ENCODE measurements around the gene RGR. TPM values are rescaled to one million over a fixed set of nuclear protein-coding genes. Genes with fewer than 3 reads are reported as not detected.

RGR gene
- polyA plus RNA-seq, 12 donors = 5.8 to 31.2 (median 14.3) TPM; not detected in 1

DNA sequence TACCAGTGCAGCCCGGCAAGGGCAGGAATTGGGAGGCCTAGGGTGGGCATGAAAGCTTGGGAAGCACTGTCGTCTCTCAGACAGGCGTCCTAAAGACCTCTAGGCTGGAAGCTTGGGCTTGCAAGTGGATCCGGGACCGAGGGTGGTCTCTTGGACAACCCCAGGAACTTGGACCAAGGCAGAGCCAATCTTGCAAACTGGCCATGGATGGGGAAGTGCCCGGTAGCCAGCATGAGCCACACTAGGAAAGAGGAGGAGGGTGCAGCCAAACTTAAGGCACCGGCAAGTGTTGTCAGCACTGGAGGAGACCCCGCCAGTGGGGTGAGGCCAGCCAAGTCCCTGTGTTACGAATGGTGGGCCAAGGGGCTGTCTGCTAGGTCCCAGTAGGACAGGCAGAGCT is 28.0 kb upstream of the RGR start:
- no peak for DNase-seq

DNA sequence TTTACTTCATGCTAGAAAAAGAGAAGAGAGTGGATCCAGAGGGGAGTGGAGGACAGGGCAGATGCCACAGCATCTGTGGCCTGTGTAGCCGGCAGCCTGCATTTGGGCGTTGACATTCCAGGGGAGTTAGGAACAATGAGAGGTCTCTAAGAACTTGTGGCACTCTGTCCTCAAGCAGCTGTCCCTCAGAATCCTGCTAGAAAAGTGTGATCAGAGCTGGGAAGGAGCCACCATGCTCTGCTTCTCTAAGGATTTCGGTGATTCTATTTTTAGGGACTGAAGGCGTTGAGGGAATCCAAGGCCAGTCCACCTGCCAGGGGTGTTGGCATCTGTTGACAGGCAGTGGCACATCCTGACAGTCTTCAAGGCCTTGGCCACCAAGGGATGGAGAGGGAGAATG is 27.1 kb upstream of the RGR start:
- DNase-seq = no peak

DNA sequence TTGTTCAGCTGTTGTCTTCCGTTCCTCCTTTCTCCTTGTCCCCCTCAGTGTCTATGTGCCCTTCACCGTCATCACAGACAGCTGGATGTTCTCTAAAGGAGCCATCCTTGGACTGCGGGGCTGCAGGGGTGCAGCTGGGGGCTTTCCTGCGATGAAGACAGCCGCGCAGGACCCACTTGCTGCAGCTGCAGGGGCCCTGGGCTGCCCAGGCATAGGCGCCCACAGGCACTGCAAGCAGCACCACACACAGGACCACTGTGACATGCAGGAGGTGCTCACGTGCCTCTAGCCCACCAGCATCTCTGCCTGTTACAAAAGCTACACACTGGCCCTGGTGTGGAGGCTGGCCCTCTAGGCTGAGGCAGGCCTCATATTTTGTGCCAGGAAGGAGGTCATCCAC is 22.9 kb upstream of the RGR start:
- DNase-seq = no peak

DNA sequence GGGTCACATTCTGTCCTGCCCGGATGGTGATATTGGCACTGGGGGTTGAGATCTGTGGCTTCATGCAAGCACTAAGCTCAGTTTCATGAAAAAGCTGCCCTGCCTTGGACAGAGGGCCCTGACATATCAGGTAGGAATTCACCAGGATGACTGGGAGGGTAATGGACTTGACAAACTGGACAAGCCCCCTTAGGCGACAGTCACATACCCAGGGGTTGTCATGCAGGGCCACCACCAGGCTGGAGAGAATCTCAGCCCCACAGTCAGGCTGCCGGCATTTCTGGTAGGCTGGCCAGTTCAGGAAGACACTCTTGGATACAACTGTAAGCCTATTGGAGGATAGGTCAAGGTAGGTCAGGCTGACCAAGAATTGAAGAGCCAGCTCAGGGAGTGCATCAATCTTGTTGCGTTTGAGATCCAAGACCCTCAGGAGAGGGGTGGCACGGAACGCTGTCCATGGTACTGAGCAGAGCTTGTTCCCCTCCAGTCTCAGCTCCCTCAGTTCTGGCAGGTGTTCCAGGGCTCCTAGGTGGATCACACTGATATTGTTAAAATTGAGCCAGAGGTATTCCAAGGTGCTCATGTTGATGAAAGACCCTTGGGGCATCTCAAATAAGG is 20.3 kb upstream of the RGR start:
- DNase-seq = peak; percentile 19

DNA sequence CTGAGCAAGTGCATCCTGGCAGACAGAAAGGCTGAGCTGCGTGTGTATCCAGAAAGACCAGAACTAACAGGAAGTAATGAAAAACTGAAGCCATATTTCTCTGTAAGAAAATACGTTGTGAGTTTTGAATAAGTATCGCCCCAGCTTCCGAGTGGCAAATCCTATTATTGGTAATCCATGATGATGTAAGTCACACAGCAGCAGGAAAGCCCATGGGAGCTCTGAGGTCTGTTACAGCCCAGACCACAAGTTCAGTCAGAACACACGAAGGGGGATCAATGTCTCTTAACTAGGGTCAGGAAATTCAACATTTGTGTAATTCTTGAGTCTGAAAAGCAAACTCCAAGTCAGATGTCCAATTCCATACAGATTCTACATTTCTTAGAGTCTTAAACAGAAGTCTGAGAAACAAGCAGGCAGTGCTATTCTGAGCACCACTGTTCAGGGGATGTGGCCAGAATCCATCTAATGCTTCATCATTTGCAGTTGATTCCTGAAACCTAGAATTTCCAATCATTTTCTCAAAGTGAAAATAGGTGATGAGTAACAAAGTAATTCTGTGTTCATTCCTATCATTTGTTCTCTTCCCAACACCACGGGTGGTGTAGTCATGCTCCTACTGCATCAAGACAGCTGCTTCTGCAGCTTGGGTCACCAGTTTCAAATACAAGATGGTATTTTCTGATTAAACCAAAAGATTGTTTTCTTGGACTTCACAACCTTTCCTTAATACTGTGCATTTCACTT is 19.3 kb upstream of the RGR start, which contains the start of gene LRIT2:
TSS of gene LRIT2 (minus strand) at position 118 of the 747 bp plus-strand sequence. CDS start at position 94, 24 bp downstream.
- DNase-seq = no peak

DNA sequence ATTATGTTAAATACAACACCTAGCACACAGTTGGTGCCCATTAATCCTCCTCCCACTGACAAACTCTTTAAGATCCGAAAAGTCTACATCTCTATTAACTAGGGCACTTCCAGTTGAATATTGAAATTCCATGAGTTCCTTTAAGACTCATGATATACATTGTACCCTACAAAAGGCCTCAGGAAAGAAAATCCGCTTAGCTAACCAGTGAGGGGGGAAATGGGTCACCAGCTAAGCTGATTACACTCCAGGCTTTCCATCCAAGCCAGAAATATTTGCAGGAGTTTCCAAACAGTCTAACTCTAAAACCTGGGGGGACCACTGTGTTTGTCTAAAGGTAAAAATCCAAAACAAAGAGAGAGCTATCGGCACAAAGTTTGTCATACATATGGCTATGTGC is 18.2 kb upstream of the RGR start:
- no peak for DNase-seq

DNA sequence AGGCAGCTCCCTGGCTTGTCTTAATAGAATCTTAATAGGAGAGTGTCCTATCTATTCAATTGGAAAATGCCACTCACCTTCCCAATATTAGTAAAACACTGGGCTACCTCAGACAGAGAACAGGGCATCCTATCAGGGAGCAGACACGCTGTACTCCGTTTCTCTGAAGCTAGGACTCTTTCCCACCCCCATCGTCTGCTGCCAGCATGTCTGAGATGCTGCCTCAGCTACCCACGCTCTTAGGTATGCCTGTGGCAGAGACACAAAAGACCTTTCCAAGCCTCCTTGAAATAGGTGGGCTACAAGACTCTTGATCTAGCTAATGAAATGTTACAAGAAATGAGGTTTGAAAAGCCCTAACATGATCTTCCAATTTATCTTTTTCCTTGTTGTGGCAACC is 17.0 kb upstream of the RGR start:
- DNase-seq = no peak

DNA sequence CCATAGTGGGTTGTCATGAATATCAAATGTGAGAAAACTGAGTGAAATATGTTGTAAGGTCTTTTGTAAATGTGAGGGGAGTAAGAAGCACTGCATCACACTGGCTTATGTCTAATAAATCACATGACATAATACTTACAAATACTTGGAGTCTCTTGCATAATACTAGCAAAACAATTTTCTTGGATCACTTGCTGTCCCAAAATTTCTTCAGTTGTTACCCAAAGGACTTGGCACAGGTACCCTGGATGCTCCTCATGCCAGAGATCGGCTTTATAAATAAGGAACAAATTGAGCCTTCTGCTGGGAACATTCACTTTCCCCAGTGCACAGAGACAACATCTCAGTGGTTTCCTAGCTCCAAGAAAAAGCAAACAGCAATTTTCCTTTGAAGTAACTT is 14.5 kb upstream of the RGR start:
- DNase-seq = no peak

DNA sequence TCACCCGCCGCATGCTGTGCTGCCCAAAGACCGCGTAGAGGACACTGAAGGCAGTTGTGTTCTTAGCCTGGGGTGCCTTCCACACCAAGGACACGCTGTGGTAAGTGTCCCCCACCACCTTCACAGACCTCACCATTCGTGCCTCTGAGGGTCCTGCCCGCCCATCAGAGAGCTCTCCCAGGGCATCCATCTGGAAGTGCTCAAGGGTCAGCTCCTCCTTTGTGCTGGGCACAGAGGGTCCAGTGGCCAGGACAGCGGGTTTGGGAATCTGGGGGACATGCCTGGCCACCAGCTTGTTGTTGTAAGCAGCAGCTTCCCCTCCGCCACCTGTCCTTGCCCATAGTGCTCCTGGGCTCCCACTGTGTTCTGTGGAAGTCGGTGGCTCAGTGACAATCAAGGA is 12.5 kb upstream of the RGR start:
- DNase-seq = no peak

DNA sequence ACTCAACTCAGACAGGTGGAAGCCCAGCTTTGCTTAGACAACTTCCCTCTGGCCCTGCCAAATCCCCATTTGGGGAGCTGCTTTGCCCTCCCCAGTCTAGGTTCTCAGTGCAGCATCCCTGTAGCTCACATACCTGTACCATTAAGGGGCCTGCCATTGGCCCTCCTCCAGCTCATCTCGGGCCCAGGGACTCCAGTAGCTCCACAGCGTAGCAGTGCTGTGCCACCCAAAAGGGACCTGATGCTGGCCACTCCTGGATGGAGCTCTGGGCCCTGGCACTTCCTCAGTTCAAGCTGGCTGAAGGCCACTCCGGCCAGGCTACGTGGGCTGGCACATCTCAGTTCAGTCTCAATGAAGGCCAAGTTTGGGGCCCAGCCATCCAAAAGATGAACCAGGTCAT is 10.9 kb upstream of the RGR start:
- DNase-seq = no peak

DNA sequence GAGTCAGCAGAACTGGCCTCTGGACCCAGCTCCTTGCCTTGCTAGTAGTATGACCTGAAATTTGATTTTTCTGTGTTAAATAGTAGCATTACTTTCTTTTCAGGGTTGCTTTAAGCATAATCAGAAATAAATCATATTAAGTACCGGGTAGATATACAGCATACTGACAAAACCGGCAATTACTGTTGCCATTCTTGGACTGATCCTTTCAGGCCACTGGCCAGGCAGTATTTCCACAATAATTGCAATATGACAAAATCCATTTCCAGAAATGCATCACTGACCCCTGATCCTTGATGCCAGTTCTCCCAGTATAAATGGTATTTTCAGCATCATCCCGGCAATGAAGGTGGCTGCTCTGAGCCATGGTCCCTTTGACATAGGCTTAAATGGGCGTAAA is 10.4 kb upstream of the RGR start:
- no peak for DNase-seq

DNA sequence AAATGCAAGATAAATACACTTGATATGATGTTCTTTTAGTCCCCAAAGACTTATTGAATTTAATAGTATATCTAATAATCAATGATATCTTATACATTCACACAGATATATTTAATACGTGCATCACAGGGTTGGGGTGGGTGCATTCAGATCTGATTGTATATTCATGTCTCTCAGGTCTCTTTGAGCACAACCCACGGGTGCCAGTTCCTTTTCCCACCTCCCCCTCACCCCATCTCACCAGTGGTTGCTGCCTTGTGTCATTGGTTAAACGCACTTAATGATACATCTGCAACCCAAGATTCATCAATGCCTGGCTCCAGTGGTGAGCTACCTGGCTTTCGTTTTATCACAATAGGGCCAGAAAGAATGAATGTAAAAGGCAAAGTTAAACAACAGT is 9.8 kb upstream of the RGR start:
- no peak for DNase-seq

DNA sequence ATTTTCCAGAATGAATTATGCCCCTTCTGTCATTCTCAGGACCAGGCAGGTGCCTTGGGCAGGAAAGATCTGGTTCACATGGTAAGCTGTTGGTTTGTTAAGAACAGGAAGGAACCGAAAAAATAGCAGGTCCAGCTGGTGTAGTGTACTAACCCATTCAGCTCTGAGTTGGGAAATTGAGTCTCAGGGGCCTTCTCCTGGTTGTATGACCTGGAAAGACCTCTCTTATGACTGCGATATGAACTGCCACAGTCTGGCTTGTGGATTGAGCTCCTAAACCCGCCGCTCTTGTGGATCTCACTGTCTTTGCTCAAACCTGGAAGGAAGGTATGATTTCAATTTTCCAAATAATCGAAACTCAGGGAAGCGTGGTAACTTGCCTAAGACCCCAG is 8.1 kb upstream of the RGR start:
- DNase-seq = no peak

DNA sequence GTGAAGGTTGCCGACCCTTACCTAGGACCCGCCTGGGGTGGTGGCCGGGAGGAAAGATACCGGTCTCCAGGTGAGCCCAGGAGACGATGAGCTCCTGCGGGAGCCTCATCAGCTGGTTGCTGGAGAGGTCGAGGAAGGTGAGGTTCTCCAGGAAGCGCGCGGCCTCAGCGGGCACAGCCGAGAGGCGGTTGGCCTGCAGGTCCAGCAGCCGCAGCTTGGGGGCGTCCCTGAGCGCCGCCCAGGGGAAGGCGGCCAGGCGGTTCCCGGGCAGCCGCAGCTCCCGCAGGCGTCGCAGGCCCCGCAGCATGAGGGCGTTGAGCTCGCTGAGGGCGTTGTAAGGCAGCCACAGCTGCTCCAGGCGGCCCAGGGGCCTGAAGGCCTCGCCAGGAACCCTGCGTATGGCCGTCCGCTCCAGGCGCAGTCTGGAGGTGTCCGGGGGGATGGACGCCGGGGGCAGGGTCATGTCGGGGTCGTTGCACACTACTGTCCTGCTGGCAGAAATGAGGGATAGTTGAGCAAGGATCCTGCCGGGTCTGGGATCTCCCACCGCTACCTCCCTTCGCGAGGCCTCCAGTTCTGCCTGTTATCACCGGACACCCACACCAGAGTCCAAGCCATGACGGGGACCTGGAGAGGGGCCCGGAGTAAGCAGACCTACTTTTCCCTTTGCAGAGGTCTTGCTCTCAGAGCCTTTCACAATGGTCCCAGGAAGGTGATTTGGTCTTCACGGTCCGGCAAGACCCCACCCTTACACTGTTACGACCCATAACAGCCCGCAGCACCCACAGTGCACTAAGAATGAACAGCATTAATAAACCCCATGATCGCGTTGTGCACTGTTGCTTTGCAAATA is 7.4 kb upstream of the RGR start:
- no peak for DNase-seq

DNA sequence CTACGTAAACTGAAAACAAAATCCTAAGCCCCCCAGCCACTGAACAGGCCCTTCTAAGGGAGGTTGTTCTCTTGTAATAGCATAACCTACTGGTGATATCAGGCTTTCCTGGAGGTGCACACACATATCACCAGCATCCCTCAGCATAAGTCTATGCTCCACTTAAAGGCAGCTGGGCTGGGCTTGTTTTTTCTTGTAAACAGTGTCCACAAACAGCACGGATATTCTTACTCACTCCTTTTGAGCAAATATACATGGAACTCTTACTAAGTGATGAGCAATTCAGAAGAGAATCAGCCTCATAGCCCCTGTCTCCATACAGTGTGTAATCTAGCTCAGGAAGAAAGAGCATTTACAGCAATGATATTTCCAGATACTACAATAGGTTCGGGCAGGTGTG is 5.9 kb upstream of the RGR start:
- no peak for DNase-seq

DNA sequence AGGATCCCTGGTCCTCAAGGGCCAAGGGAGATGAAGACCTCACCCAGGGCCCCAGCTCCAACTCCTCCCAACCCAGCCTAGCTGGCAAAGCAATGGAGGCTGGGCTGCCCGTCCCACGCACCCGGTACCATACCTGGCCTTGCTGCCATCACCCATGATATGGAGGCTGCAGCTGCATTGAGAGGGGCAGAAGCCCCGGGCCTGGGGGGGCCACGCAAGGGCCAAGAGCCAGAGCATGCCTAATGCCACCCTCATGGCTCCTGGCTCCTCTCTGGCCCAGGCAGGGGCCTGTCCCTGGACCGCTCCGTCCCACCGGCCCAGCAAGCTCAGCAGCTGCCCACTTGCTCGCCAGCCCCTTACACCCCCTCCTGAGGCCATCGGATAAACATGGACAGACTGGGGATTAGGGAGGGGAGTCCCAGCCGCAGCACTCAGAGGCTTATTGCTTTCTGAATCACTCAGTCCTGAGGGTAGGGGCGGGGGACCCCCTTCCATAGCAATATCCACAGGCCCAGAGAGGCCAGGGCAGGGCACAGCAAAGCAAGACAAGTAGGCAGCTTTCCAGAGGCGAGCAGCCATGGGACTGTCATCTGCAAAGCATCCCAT is 3.6 kb upstream of the RGR start, which contains the start of gene LRIT1:
TSS of gene LRIT1 (minus strand) at position 362 of the 606 bp plus-strand sequence. CDS start at position 255, 107 bp downstream.
- DNase-seq = no peak

DNA sequence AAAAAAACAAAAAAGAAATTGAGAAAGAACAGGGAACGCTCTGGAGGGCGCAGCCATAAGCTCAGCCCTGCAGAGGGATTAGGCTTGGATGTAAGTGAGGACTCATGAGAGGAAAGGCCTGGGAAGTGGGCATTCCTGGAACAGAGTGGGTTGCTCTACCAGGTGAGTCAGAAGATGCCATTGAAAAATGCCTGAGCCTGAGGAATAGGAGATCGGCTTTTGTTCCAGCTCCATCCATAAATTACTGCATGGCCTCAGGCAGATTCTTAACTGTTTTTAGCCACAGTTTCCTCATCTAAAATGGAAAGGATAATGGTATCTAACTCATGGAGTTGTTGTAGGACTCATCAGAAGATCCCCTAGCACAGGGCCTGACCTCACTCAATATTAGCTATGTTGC is 1.1 kb upstream of the RGR start:
- no peak for DNase-seq

DNA sequence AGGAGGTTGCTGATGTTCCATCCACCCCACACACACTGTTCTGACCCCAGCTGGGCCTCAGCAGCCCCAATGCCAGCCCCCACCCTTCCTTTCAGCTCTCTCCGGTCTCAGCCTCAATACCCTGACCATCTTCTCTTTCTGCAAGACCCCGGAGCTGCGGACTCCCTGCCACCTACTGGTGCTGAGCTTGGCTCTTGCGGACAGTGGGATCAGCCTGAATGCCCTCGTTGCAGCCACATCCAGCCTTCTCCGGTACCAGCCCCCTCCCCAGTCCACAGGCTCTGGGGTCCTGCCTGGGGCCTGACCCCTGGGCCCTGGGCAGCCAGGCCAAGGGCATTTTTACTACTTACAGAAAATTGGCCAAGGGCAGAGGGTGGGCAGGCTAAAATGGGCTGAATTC is 2.6 kb downstream of the RGR start:
- DNase-seq = no peak

DNA sequence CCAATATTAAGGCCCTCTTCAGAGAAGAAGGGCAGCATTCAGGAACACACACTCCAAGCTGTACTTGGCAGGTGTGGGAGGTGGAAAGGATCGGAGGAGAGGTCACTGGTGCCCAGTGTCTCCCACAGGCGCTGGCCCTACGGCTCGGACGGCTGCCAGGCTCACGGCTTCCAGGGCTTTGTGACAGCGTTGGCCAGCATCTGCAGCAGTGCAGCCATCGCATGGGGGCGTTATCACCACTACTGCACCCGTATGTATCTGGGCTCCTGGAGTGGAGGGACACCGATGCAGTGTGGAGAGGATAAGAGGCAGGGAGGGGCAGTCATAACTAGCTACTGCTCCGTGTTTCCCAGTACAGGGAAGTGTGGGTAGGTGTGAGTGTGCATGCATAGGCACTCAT is 3.9 kb downstream of the RGR start:
- DNase-seq = no peak

DNA sequence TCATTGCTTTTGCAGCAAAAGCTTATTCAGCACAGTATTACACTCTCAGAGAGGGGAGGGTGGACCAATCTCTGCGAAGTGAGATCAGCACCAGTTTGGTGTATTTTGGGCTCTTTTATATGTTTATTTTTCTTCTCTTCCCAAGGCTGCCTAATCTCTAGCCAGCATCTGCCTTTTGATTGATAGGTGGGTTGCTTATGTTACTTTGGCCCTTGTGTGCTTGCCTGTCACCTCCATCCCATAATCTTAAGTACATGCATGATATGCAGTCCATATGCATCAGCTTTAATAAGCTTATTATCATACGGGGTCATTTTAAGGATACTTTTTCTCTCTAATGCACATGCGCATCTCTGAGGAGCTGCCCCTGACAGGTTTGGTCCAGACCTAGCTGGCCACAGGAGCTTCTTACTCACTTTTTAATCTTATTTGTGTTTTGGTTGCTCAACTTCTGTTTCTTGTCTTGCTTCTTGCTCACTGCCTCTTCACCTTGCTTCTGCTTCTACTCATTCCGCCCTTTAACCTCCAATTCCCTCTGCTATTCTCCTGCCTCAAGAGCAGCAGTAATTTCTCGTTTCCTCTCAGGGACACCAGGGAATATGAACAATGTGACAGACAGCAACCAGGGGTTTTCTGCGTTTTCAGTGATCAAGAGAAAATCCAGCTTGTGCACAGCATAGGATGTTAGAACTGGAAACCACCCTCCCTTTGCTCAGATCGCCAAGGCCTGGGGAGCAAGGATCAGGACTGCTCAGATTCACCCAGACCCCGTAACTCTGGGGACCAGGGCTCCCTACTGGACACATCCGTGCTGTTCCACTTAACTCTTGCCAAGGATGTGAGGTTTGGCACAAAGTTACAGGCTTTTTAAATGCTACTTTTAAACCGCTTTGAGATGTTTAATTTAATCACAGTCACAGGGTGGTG is 10.0 kb downstream of the RGR start:
- DNase-seq = no peak

Measured in muscle of arm (tissue), 12 donors.